Activated naive CD4-positive, alpha-beta T cell treated with anti-CD3 and anti-CD28 coated beads for 36 hours (primary cell): ENCODE data around the gene WDR70. TPM values are rescaled to one million over a fixed set of nuclear protein-coding genes. Genes with fewer than 3 reads are reported as not detected.
"Not testable (repeated sequence)": the region's sequence is repeated elsewhere in the genome, so short reads cannot be mapped to it uniquely, and the experiment has no call there.

ENCODE experiments used
- CTCF ChIA-PET: fragments of 350-600 bp; sonication (Branson Sonifier 250); formaldehyde crosslinking; loops from one replicate; lab custom pipeline; 2021; ENCODE audit warnings: antibody characterized with exemption; lab: Charles Lee
- DNase-seq: peaks from one replicate; pipeline ENCODE4 v3.0.0-alpha.2; 2020
- H3K27ac Mint-ChIP-seq: one replicate; pipeline ENCODE4 v1.8.0; 2021; ENCODE audit warnings: mild to moderate bottlenecking, mixed read lengths
- H3K27me3 Mint-ChIP-seq: one replicate; pipeline ENCODE4 v1.8.0; 2021; ENCODE audit warnings: low read depth, mixed read lengths
- H3K36me3 Mint-ChIP-seq: one replicate; pipeline ENCODE4 v1.8.0; 2021; ENCODE audit warnings: low read depth, mixed read lengths
- H3K4me1 Mint-ChIP-seq: one replicate; pipeline ENCODE4 v1.8.0; 2021; ENCODE audit warnings: low read depth, mixed read lengths
- H3K4me3 Mint-ChIP-seq: one replicate; pipeline ENCODE4 v1.8.0; 2021; ENCODE audit warnings: mild to moderate bottlenecking, moderate library complexity, mixed read lengths
- H3K9me3 Mint-ChIP-seq: one replicate; pipeline ENCODE4 v1.8.0; 2021; ENCODE audit warnings: mixed read lengths
- intact Hi-C: fragments of 100-400 bp; cut with micrococcal nuclease; formaldehyde crosslinking; loops from one replicate; pipeline ENCODE4 v1.15.1; 2023
- total RNA-seq, 2 experiments: library from RNA; stranded (reverse); gene quantifications; one replicate each; pipeline ENCODE4 v1.2.3, GENCODE V29; 2021

WDR70 gene
- total RNA-seq, 2 experiments from 2014 or later = 37.4 to 39.0 TPM

- intact Hi-C loops = no loop called here
- CTCF ChIA-PET = no interaction called here
- peaks cover 14% of the 10 kb centered on the region for H3K9me3 Mint-ChIP-seq
- H3K4me1 Mint-ChIP-seq = no peaks in the 10 kb centered on the region
- peaks cover 12% of the 10 kb centered on the region for H3K27me3 Mint-ChIP-seq
- no peak overlapping the region for H3K27ac Mint-ChIP-seq
- peaks cover 3% of the 10 kb centered on the region for H3K36me3 Mint-ChIP-seq
- H3K4me3 Mint-ChIP-seq = no peak overlapping the region
- DNase-seq = no peak
These were observed 414.0 kb downstream of the WDR70 start for GRCh38 chr5:37792975-37793631.

GRCh38 chr5:37795292-37795691, 416.2 kb downstream of the WDR70 start:
- H3K27ac Mint-ChIP-seq, intact Hi-C loops, H3K36me3 Mint-ChIP-seq, CTCF ChIA-PET, H3K4me1 Mint-ChIP-seq, H3K27me3 Mint-ChIP-seq, H3K4me3 Mint-ChIP-seq, DNase-seq: not testable (repeated sequence)
- peaks cover 14% of the 10 kb centered on the region for H3K9me3 Mint-ChIP-seq

DNA sequence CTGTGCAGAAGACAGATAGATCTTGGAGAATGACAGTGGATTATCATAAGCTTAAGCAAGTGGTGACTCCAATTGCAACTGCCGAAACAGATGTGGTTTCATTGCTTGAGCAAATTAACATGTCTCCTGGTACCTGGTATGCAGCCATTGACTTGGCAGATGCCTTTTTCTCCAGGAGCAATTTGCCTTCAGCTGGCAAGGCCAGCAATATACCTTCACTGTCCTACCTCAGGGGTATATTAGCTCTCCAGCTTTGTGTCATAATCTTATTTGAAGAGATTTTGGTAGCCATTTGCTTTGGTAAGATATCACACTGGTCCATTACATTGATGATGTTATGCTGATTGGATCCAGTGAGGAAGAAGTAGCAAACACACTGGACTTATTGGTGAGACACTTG, 417.3 kb downstream of the WDR70 start:
- DNase-seq, H3K27me3 Mint-ChIP-seq, H3K4me1 Mint-ChIP-seq, intact Hi-C loops, H3K36me3 Mint-ChIP-seq, H3K27ac Mint-ChIP-seq, H3K4me3 Mint-ChIP-seq, CTCF ChIA-PET: not testable (repeated sequence)
- H3K9me3 Mint-ChIP-seq = peaks cover 14% of the 10 kb centered on the region

GRCh38 chr5:37799865-37800421, 420.8 kb downstream of the WDR70 start:
- no peaks in the 10 kb centered on the region for H3K27me3 Mint-ChIP-seq
- intact Hi-C loops = no loop called here
- no peak for DNase-seq
- H3K27ac Mint-ChIP-seq = no peak overlapping the region
- no peaks in the 10 kb centered on the region for H3K4me1 Mint-ChIP-seq
- H3K36me3 Mint-ChIP-seq = no peaks in the 10 kb centered on the region
- H3K9me3 Mint-ChIP-seq = peaks cover 3% of the 10 kb centered on the region
- CTCF ChIA-PET = interaction anchor here (1.4 kb wide), 1 partner anchor 387 kb away, joined by 4 read pairs; no protein-coding TSS in a partner anchor
- no peak overlapping the region for H3K4me3 Mint-ChIP-seq

DNA sequence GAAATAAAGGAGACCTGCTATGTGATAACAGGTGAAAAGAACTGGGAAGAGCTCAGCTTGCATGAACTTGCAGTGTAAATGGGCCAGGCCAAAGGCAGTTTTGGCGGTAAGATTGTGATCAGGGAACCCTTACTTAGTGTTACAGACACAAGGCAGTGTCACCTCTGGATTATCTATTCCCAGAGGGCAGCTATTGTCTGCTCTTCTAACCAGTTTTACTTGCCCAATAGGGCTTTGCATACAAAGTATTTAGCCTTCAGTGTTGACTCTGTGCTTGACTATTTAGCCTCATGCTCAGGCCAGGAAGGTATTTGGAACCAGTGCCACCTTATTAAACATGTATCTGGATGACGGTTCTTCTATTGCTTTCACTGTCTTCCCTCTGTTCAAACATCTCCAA, 422.4 kb downstream of the WDR70 start:
- DNase-seq = no peak
- H3K9me3 Mint-ChIP-seq = no peaks in the 10 kb centered on the region
- H3K4me3 Mint-ChIP-seq = no peak overlapping the region
- intact Hi-C loops = no loop called here
- CTCF ChIA-PET = no interaction called here
- no peaks in the 10 kb centered on the region for H3K36me3 Mint-ChIP-seq
- no peaks in the 10 kb centered on the region for H3K4me1 Mint-ChIP-seq
- H3K27me3 Mint-ChIP-seq = no peaks in the 10 kb centered on the region
- H3K27ac Mint-ChIP-seq = no peak overlapping the region

Other genes starting within 250 kb of the WDR70 start
- gene CPLANE1, start 129.9 kb upstream of the WDR70 start, total RNA-seq = 1 to 10 TPM; 3.6 to 5.2 TPM
- 10 to 100 TPM; 79.2 to 87.8 TPM for gene NUP155, start 8.2 kb upstream of the WDR70 start, total RNA-seq